Neural progenitor cell (in vitro differentiated cells): ENCODE measurements around the gene SFXN2. TPM values are rescaled to one million over a fixed set of nuclear protein-coding genes. Genes with fewer than 3 reads are reported as not detected.

Source experiments
- DNase-seq: peaks from one replicate; pipeline ENCODE4 v3.0.0-alpha.2; 2016; ENCODE audit warnings: low spot score
- H2AFZ ChIP-seq: fragments of 200-600 bp; sonication (generic); replicated peaks from 2 replicates; pipeline ENCODE4 v1.6.1; 2016; ENCODE audit warnings: antibody characterized with exemption
- H3F3A ChIP-seq: fragments of 200-600 bp; sonication (generic); 2 replicates; pipeline ENCODE4 v1.6.1; 2016; ENCODE audit warnings: antibody characterized with exemption, low read depth
- H3K27ac ChIP-seq: fragments of 200-600 bp; sonication (generic); 2 replicates; pipeline ENCODE4 v1.5.1; 2016; ENCODE audit warnings: mild to moderate bottlenecking
- H3K27me3 ChIP-seq: fragments of 200-600 bp; sonication (generic); 2 replicates; pipeline ENCODE4 v1.6.1; 2016; ENCODE audit warnings: mild to moderate bottlenecking, moderate library complexity
- H3K36me3 ChIP-seq: fragments of 200-600 bp; sonication (generic); 2 replicates; pipeline ENCODE4 v1.5.1; 2016
- H3K4me1 ChIP-seq: fragments of 200-600 bp; sonication (generic); 2 replicates; pipeline ENCODE4 v1.6.1; 2016; ENCODE audit warnings: mixed run types
- H3K4me2 ChIP-seq: fragments of 200-600 bp; sonication (generic); 2 replicates; pipeline ENCODE4 v1.6.1; 2016
- H3K4me3 ChIP-seq: fragments of 200-600 bp; sonication (generic); 2 replicates; pipeline ENCODE4 v1.5.1; 2016
- H3K79me2 ChIP-seq: fragments of 200-600 bp; sonication (generic); 2 replicates; pipeline ENCODE4 v1.6.1; 2016; ENCODE audit warnings: low read depth
- H3K9ac ChIP-seq: fragments of 200-600 bp; sonication (generic); 2 replicates; pipeline ENCODE4 v1.6.1; 2016
- H3K9me3 ChIP-seq: fragments of 200-600 bp; sonication (generic); 2 replicates; pipeline ENCODE4 v1.5.1; 2016; ENCODE audit warnings: low read depth
- H4K20me1 ChIP-seq: fragments of 200-600 bp; sonication (generic); 2 replicates; pipeline ENCODE4 v1.6.1; 2016; ENCODE audit warnings: low read depth
- H3K27ac Mint-ChIP-seq: 3 replicates; pipeline ENCODE4 v1.8.0; 2021; ENCODE audit warnings: mixed read lengths
- H3K27me3 Mint-ChIP-seq: 2 replicates; pipeline ENCODE4 v1.8.0; 2022; ENCODE audit warnings: low read depth, mild to moderate bottlenecking, inconsistent platforms, moderate library complexity, mixed read lengths; ENCODE audit not compliant: insufficient read depth
- H3K36me3 Mint-ChIP-seq: 3 replicates; pipeline ENCODE4 v1.8.0; 2021; ENCODE audit warnings: mixed read lengths
- H3K4me1 Mint-ChIP-seq: 3 replicates; pipeline ENCODE4 v1.8.0; 2021; ENCODE audit warnings: mixed read lengths
- H3K4me3 Mint-ChIP-seq: 3 replicates; pipeline ENCODE4 v1.8.0; 2021; ENCODE audit warnings: mild to moderate bottlenecking, moderate library complexity, mixed read lengths
- H3K9me3 Mint-ChIP-seq: 3 replicates; pipeline ENCODE4 v1.8.0; 2020; ENCODE audit warnings: mixed read lengths
- CTCF ChIP-seq: fragments of 200-600 bp; sonication (generic); IDR thresholded peaks from 2 replicates; pipeline ENCODE4 v1.5.1; 2017; ENCODE audit warnings: antibody characterized with exemption, mild to moderate bottlenecking
- EZH2 ChIP-seq: fragments of 200-600 bp; sonication (generic); IDR thresholded peaks from 2 replicates; pipeline ENCODE4 v1.6.1; 2017; ENCODE audit warnings: antibody characterized with exemption, mild to moderate bottlenecking, moderate library complexity
- EZH2phosphoT487 ChIP-seq: fragments of 200-600 bp; sonication (generic); IDR thresholded peaks from 2 replicates; pipeline ENCODE4 v1.6.1; 2017; ENCODE audit warnings: antibody characterized with exemption
- total RNA-seq: library from RNA; depleted of rRNA; stranded (reverse); fragments of >200 nt; gene quantifications from 2 replicates; pipeline ENCODE4 v1.2.3, GENCODE V29; 2015; ENCODE audit warnings: low replicate concordance

Gene SFXN2
- total RNA-seq, 1 donor from 2014 or later: 6.4 TPM

- Histone ChIP-seq H3K9ac (no peak overlapping the region), H3K4me2 (no peak overlapping the region)
- peaks cover 8% of the 10 kb centered on the region for H3K4me1 Mint-ChIP-seq
These were observed 48.1 kb downstream of the SFXN2 start for GRCh38 chr10:102762401-102763015.

GRCh38 chr10:102763037-102763607, 48.7 kb downstream of the SFXN2 start:
- no peak overlapping the region for H3K27ac ChIP-seq
- no peak for DNase-seq
- no peak overlapping the region for H3K27ac Mint-ChIP-seq

More at GRCh38 chr10:102762401-102763015, 48.1 kb downstream of the SFXN2 start:
- H3K4me1 ChIP-seq: no peaks in the 10 kb centered on the region
- no peaks in the 10 kb centered on the region for H3K27me3 Mint-ChIP-seq
- no peaks in the 10 kb centered on the region for H3K27me3 ChIP-seq
- no peaks in the 10 kb centered on the region for H3F3A ChIP-seq
- no peak overlapping the region for H3K4me3 Mint-ChIP-seq
- no peak overlapping the region for H3K27ac ChIP-seq
- no peaks in the 10 kb centered on the region for H4K20me1 ChIP-seq
- no peak overlapping the region for H3K27ac Mint-ChIP-seq
- H3K9me3 ChIP-seq: no peaks in the 10 kb centered on the region
- no peak for DNase-seq
- no peak overlapping the region for H2AFZ ChIP-seq
- no peaks in the 10 kb centered on the region for H3K79me2 ChIP-seq
- no peaks in the 10 kb centered on the region for H3K9me3 Mint-ChIP-seq
- no peak overlapping the region for H3K4me3 ChIP-seq
- H3K36me3 ChIP-seq: no peaks in the 10 kb centered on the region
- TF ChIP-seq EZH2phosphoT487: no peak
- TF ChIP-seq CTCF: no peak
- no peak for TF ChIP-seq EZH2
- H3K36me3 Mint-ChIP-seq: peaks cover 12% of the 10 kb centered on the region

GRCh38 chr10:102764470-102765161, 50.2 kb downstream of the SFXN2 start:
- Mint-ChIP-seq H3K27ac (no peak overlapping the region), H3K27me3 (no peaks in the 10 kb centered on the region), H3K4me1 (peaks cover 5% of the 10 kb centered on the region), H3K4me3 (no peak overlapping the region), H3K9me3 (no peaks in the 10 kb centered on the region), H3K36me3 (peaks cover 12% of the 10 kb centered on the region)
- Histone ChIP-seq H2AFZ (no peak overlapping the region), H4K20me1 (no peaks in the 10 kb centered on the region), H3K4me3 (no peak overlapping the region), H3K27me3 (no peaks in the 10 kb centered on the region), H3K4me2 (no peak overlapping the region), H3K79me2 (no peaks in the 10 kb centered on the region), H3K4me1 (peaks cover 9% of the 10 kb centered on the region), H3K9me3 (no peaks in the 10 kb centered on the region), H3K27ac (no peak overlapping the region), H3F3A (peaks cover 6% of the 10 kb centered on the region), H3K36me3 (no peaks in the 10 kb centered on the region), H3K9ac (no peak overlapping the region)
- TF ChIP-seq CTCF (no peak), EZH2 (no peak), EZH2phosphoT487 (no peak)
- DNase-seq: no peak

More at GRCh38 chr10:102763037-102763607, 48.7 kb downstream of the SFXN2 start:
- Histone ChIP-seq H3K4me2 (no peak overlapping the region), H3F3A (no peaks in the 10 kb centered on the region), H3K79me2 (no peaks in the 10 kb centered on the region), H3K9me3 (no peaks in the 10 kb centered on the region), H2AFZ (no peak overlapping the region), H3K9ac (no peak overlapping the region), H3K36me3 (no peaks in the 10 kb centered on the region), H3K4me1 (no peaks in the 10 kb centered on the region), H3K27me3 (no peaks in the 10 kb centered on the region), H4K20me1 (no peaks in the 10 kb centered on the region), H3K4me3 (no peak overlapping the region)
- TF ChIP-seq CTCF: no peak
- TF ChIP-seq EZH2: no peak
- no peak for TF ChIP-seq EZH2phosphoT487
- no peak overlapping the region for H3K4me3 Mint-ChIP-seq
- H3K9me3 Mint-ChIP-seq: no peaks in the 10 kb centered on the region
- peaks cover 12% of the 10 kb centered on the region for H3K36me3 Mint-ChIP-seq
- H3K4me1 Mint-ChIP-seq: peaks cover 8% of the 10 kb centered on the region
- no peaks in the 10 kb centered on the region for H3K27me3 Mint-ChIP-seq
